Adipocyte (in vitro differentiated cells): ENCODE data around the gene ERFL.
A peak's percentile ranks its signal among the peaks of the same experiment; 100 is the strongest.
"Not testable (repeated sequence)": the region's sequence is repeated elsewhere in the genome, so short reads cannot be mapped to it uniquely, and the experiment has no call there.

Source experiments
- DNase-seq: peaks from one replicate; pipeline ENCODE4 v3.0.0-alpha.2; 2015; ENCODE audit warnings: low read depth
- H3K27me3 ChIP-seq: replicated peaks from 2 replicates; pipeline ENCODE4 v1.7.0; 2013; ENCODE audit warnings: mild to moderate bottlenecking, low read length, moderate library complexity; ENCODE audit not compliant: control insufficient read depth, insufficient read depth
- H3K36me3 ChIP-seq: 2 replicates; pipeline ENCODE4 v1.7.0; 2013; ENCODE audit warnings: low read length, mild to moderate bottlenecking, moderate library complexity; ENCODE audit not compliant: control insufficient read depth, insufficient read depth, severe bottlenecking
- H3K4me1 ChIP-seq: 2 replicates; pipeline ENCODE4 v1.7.0; 2013; ENCODE audit warnings: mild to moderate bottlenecking, low read length, moderate library complexity; ENCODE audit not compliant: control insufficient read depth, insufficient read depth
- H3K4me3 ChIP-seq: 2 replicates; pipeline ENCODE4 v1.7.0; 2013; ENCODE audit warnings: mild to moderate bottlenecking, low read length, moderate library complexity
- H3K9ac ChIP-seq: 2 replicates; pipeline ENCODE4 v1.7.0; 2013; ENCODE audit warnings: mild to moderate bottlenecking, low read length, moderate library complexity
- H3K9me3 ChIP-seq: 2 replicates; pipeline ENCODE4 v1.7.0; 2013; ENCODE audit warnings: mild to moderate bottlenecking, low read length, moderate library complexity; ENCODE audit not compliant: control insufficient read depth

Gene ERFL

DNA sequence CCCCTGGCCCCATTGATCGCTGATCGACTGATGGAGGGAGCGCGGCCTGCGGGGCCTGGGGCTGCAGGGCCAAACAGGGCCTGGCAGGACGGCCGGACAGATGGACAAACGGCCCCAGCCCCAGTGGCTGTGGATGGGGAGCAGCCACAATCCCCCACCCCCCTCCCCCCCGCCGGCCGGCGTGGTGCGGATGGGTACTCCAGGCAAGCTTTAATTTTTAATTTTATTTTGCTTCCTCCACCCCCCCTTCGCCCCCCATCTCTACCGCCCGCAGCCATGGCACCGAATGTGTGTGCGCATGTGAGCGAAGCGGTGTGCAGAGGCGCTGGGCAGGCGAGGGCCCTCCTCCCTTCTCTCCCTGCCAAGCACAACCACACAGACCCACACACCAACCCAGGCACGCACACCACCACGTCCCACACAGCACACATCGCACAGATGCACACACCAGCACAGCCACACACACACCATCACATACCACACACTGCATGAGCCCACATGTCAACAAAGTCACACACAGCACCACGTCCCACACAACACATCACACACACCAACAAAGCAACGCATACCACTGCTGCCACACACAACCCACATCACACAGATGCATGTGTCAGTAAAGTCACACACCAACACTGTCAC is 12.4 kb downstream of the ERFL start:
- peaks cover 65% of the 10 kb centered on the region for H3K27me3 ChIP-seq
- DNase-seq, result no peak
- no peaks in the 10 kb centered on the region for H3K9me3 ChIP-seq
- no peaks in the 10 kb centered on the region for H3K4me1 ChIP-seq
- H3K9ac ChIP-seq, result no peak overlapping the region
- no peaks in the 10 kb centered on the region for H3K36me3 ChIP-seq
- no peak overlapping the region for H3K4me3 ChIP-seq

DNA sequence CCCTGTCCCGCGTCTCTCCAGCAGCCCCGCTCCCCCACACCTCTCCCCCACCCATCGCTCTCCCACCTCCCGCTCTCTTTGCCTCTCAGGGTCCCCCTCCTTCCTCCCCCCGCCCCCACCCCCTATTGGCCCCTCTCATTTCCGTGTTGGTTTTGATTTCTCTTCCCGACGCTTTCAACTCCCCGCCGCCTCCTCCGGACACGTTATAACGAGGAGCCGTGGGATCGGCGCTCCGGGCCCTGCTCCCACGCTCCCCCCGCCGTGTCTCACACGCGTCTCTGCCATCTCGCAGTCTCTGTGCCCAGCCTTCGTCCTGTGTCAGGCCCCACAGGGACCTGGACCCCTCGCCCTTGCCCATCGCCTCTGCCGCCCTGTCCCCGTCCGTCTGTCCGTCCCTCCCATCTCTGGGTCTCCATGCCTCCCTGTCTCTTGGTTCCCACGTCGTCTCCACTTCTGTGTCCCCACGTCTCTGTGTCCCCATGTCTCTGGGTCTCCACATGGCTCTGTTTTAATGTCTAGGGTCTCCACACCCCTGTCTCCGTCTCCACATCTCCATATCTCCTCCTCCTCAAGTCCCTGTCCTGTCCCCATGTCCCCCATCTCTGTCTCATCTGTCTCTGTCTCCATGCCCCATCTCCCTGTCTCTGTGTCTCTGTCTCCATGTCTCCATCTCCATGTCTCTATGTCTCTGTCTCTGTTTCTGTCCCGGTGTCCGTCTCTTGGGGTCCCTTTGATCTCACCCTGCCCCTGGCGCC is 13.1 kb downstream of the ERFL start:
- Histone ChIP-seq H3K36me3 (no peaks in the 10 kb centered on the region), H3K4me3 (no peak overlapping the region), H3K9me3 (no peaks in the 10 kb centered on the region), H3K9ac (no peak overlapping the region), H3K27me3 (peaks cover 65% of the 10 kb centered on the region), H3K4me1 (no peaks in the 10 kb centered on the region)
- peak; percentile 32 for DNase-seq

DNA sequence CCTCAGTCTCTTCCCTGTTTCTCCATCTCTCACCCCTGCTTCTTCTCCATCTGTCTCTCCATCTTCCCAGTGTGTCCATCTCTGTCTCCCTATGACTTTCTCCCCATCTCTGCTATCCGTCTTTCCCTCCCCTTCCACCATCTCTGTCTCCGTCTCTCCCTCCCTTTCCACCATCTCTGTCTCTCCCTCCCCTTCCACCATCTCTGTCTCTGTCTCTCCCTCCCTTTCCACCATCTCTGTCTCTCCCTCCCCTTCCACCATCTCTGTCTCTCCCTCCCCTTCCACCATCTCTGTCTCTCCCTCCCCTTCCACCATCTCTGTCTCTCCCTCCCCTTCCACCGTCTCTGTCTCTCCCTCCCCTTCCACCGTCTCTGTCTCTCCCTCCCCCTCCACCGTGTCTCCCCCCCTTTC is 13.8 kb downstream of the ERFL start:
- DNase-seq, H3K4me1 ChIP-seq, H3K4me3 ChIP-seq, H3K9me3 ChIP-seq, H3K36me3 ChIP-seq, H3K9ac ChIP-seq: not testable (repeated sequence)
- peaks cover 60% of the 10 kb centered on the region for H3K27me3 ChIP-seq

DNA sequence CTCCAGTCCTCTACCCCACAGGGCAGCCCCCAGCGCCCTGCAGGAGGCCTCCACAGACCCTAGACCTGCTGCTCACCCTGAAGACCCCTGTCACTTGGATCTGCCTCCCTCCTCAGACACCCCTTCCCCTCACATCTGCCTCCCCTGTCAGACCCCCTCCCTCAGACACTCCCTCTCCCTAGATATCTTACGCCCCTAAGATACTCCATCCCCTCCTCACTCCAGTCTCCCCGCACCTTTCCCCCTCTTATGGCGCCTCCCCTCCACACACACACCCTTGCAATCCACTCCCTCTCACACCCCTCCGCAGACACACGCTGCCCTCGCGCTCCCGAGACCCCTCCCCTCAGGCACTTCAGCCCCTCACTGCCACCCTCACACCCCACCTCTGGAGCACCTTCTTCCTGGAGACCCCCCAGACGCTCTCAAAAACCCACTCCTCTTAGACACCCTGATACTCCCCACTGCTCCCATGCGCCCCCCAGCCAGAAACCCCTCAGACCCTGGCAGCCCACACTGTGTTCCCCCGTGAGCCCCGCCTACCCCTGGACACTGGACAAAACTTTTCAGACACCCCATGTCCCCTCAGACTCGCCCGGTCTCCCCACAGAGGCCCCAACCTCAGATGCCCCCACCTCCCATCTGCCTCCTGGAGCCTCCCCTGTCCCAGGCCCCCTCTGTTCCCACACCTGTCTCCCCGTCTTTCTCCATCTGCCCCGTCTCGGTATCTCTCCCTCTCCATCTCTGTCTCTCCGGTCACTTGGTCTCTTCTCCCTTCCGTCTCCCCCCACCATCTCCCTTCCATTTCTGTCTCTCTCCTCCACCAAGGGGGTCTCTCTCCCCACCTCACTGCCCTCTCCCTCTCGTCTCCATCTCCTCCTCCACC is 14.5 kb downstream of the ERFL start:
- H3K9me3 ChIP-seq, result no peaks in the 10 kb centered on the region
- no peaks in the 10 kb centered on the region for H3K36me3 ChIP-seq
- H3K27me3 ChIP-seq, result peaks cover 53% of the 10 kb centered on the region
- H3K4me1 ChIP-seq, result no peaks in the 10 kb centered on the region
- no peak overlapping the region for H3K9ac ChIP-seq
- DNase-seq, result no peak
- no peak overlapping the region for H3K4me3 ChIP-seq

DNA sequence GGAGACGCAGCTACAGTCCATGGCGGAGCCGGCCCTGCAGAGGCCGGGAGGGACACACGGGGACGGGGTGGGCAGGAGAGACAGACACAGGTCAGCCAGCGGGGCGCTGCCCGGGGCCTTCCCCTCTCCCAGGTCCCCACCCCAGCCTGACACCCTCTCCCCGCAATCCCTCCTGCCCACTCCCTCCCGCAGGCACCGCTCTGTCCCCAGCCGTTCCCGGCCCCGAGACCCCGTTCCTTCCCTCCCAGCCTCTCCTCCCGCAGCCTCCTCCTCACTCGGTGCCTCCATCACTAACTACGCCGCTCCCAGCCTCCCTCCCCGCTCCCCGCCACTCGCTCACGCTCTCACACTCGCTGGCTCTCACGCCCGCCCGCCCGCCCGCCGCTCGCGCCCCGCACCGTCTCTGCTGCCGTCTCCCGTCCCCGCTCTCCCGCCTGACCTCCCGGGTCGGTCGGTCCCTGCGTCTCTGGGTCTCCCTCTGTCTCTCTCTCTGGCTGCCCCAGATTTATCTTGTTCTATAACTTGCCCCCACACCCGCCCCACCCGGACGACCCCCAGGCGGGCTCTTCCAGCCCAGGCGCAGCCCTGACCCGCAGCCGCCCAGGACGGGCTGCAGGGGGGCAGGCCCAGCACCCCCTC is 15.2 kb downstream of the ERFL start:
- H3K27me3 ChIP-seq, result peaks cover 46% of the 10 kb centered on the region
- DNase-seq, result peak; percentile 44
- no peak overlapping the region for H3K4me3 ChIP-seq

DNA sequence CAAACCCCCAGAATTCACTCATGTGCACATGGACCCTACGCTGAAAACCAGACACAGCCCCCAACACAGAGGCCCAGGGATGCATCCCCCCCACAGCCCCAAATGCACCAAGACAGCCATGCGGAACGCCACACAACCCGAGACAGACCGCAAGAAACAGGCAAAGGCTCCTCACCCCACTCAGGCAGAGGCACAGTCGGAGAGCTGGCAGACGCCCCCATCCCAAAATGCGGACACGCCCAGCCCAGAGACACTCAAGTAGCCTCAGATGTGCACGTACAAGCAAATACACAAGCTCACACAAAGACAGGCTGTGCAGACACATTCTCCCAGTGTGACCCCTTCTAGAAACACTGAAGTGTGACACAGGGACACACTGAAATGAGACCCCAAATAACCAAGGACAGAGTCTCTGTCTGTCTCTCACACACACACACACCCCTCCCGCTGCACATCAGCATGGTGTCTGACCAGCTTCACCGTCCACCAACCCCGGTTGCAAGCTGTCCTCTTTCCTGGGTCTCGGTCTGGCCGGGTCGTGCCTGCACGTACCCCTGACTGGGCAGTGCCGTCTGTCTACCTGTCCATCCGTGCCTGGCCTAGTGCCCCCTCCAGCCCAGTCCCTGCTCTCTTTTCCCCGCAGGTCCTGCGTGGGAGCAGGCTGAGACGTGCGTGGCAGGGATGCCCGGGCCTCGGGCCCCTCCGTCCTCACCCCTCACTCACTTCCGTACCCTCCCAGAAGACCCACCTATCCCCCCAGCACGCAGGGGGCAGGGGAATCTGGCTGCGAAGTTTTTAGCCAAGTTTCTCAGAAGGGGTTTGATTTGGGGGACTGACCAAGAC is 16.1 kb downstream of the ERFL start:
- Histone ChIP-seq H3K4me1 (no peaks in the 10 kb centered on the region), H3K27me3 (peaks cover 39% of the 10 kb centered on the region), H3K36me3 (peaks cover 1% of the 10 kb centered on the region), H3K9ac (no peak overlapping the region), H3K4me3 (no peak overlapping the region), H3K9me3 (no peaks in the 10 kb centered on the region)
- DNase-seq, result no peak

More for the DNA sequence above, 15.2 kb downstream of the ERFL start:
- Histone ChIP-seq H3K9ac (no peak overlapping the region), H3K9me3 (no peaks in the 10 kb centered on the region), H3K4me1 (no peaks in the 10 kb centered on the region), H3K36me3 (no peaks in the 10 kb centered on the region)

DNA sequence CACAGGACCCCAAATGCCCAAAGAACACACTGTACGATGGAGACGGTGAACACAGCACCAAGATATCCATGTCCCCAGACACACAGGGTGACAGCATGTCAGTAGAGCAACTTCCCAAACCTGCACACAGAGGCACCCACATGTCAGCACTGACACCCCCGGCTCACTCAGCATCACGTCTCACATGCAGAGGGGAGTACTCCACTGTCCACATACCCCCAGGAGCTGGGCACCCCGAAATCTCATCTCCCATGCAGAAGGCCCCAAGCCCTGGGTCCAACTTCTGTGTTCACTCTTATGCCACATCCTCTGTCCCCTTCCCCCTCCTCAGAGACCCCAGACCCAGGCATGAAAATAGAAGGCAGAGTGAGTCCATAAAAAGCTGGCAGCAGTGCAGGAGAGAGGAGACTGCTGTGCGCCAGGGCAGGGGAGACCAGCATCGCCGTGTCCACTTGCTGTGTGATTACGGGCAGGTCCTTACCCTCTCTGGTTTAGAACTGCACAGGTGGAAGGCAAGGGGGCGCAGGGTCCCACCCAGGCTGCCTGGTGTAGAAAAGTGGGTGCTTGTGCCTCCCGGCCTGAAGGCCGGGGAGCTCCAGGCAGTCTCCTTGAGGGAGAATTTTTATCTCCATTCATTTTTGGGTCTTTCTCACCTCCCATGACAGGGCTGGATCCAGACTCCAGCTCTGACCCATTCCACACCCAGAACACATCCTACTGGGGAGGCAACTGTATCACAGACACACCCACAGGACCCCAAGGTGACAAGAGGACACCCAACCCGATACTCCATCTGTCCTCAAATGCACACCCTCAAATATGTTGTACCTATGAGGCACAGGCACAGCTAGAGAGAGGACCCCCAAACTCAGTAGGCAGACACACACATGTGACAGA is 17.0 kb downstream of the ERFL start:
- H3K9ac ChIP-seq, result no peak overlapping the region
- H3K36me3 ChIP-seq, result peaks cover 7% of the 10 kb centered on the region
- peaks cover 30% of the 10 kb centered on the region for H3K27me3 ChIP-seq

DNA sequence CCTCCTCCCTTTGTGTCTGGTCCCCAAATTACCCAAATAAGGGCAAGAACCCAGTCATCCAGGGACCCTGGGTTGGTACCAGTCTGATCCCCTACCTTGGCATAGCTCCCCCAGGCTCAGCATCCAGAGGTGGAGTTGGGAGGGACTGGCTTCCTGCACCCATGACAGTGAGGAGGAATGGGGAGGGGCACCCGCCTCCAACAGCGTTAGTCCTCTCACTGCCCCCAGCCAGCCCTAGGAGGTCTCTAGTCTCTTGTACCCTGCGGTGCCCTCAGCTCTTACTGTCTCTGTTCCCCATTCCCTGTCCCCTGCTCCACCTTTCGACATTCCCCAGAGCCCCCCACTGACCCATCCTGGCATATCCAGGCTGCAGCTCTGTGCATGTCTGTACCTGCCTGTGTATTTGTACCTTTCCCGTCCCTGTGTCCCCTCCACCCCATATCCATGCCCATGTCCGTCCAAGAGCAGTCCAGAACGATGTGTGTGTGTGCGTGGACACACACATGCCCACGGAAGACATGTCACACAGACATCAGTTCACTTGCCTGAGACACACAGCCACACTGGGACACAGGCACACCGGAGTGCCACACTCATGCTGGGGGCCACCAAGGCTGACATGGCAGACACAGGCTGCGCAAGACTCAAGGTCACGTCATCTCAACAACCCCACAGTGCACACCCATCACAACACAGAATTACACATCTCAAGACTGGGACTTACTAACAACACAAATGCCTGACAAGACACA is 17.8 kb downstream of the ERFL start:
- Histone ChIP-seq H3K4me3 (no peak overlapping the region), H3K27me3 (peaks cover 24% of the 10 kb centered on the region), H3K4me1 (no peaks in the 10 kb centered on the region), H3K36me3 (peaks cover 14% of the 10 kb centered on the region), H3K9ac (no peak overlapping the region), H3K9me3 (no peaks in the 10 kb centered on the region)
- no peak for DNase-seq

More for the DNA sequence above, 17.0 kb downstream of the ERFL start:
- no peak for DNase-seq
- Histone ChIP-seq H3K9me3 (no peaks in the 10 kb centered on the region), H3K4me3 (no peak overlapping the region), H3K4me1 (no peaks in the 10 kb centered on the region)

DNA sequence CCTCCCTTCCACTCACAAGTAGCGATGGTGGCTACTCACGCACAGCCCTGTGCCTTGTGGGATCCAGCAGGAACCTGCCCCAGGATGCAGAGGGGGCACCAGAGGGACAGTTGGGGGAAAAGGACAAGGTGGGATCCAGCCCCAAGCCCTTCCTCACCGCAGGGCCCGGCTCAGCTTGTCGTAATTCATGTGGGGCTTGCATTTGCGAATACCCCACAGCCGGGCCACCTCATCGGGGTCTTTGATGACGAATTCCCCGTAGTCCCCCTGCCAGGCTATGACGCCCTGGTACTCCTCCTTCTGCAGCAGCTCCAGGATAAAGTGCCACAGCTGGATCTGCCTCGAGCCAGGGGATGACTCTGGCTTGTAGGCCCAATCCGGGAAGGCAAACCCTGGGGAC is 18.5 kb downstream of the ERFL start:
- H3K4me1 ChIP-seq, result no peaks in the 10 kb centered on the region

More for the DNA sequence above, 18.5 kb downstream of the ERFL start:
- no peak for DNase-seq
- H3K36me3 ChIP-seq, result peaks cover 21% of the 10 kb centered on the region
- no peaks in the 10 kb centered on the region for H3K9me3 ChIP-seq
- H3K27me3 ChIP-seq, result peaks cover 21% of the 10 kb centered on the region
- H3K9ac ChIP-seq, result no peak overlapping the region
- H3K4me3 ChIP-seq, result no peak overlapping the region
